Osteocyte (in vitro differentiated cells): ENCODE data around the gene TYW5. TPM values are rescaled to one million over a fixed set of nuclear protein-coding genes. Genes with fewer than 3 reads are reported as not detected.

Source experiments
- DNase-seq: peaks from one replicate; pipeline ENCODE4 v3.0.0; 2021; ENCODE audit warnings: mixed read lengths; ENCODE audit not compliant: unreplicated experiment; ENCODE audit errors: extremely low spot score
- H3K27ac Mint-ChIP-seq: one replicate; pipeline ENCODE4 v1.8.0; 2021; ENCODE audit warnings: mild to moderate bottlenecking, mixed read lengths; ENCODE audit not compliant: unreplicated experiment
- H3K27me3 Mint-ChIP-seq: one replicate; pipeline ENCODE4 v1.8.0; 2021; ENCODE audit warnings: mixed read lengths; ENCODE audit not compliant: unreplicated experiment
- H3K36me3 Mint-ChIP-seq: one replicate; pipeline ENCODE4 v1.8.0; 2021; ENCODE audit warnings: mixed read lengths; ENCODE audit not compliant: unreplicated experiment
- H3K4me1 Mint-ChIP-seq: one replicate; pipeline ENCODE4 v1.8.0; 2021; ENCODE audit warnings: mixed read lengths; ENCODE audit not compliant: unreplicated experiment
- H3K4me3 Mint-ChIP-seq: one replicate; pipeline ENCODE4 v1.8.0; 2021; ENCODE audit warnings: mild to moderate bottlenecking, moderate library complexity, mixed read lengths; ENCODE audit not compliant: unreplicated experiment
- H3K9me3 Mint-ChIP-seq: one replicate; pipeline ENCODE4 v1.8.0; 2021; ENCODE audit warnings: mixed read lengths; ENCODE audit not compliant: unreplicated experiment
- CTCF ChIP-seq: fragments of 200-600 bp; sonication (generic); IDR thresholded peaks from 2 replicates; pipeline ENCODE4 v1.5.0; 2021; ENCODE audit warnings: antibody characterized with exemption, mild to moderate bottlenecking, moderate library complexity
- long read RNA-seq: library from polyadenylated mRNA; unstranded; transcript quantifications from one replicate; pipeline ENCODE4 v2.0.0, GENCODE V29; 2021
- total RNA-seq: library from RNA; stranded (reverse); gene quantifications from 2 replicates; pipeline ENCODE4 v1.2.1, GENCODE V29; 2021

Gene TYW5, protein sequence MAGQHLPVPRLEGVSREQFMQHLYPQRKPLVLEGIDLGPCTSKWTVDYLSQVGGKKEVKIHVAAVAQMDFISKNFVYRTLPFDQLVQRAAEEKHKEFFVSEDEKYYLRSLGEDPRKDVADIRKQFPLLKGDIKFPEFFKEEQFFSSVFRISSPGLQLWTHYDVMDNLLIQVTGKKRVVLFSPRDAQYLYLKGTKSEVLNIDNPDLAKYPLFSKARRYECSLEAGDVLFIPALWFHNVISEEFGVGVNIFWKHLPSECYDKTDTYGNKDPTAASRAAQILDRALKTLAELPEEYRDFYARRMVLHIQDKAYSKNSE
- 7.4 and 7.9 TPM in 2 replicates for total RNA-seq
- long read RNA-seq, full-length matches to known transcripts, result 22 of 25 reads
- long read RNA-seq, partial matches to known transcripts, result 0 of 25 reads
- long read RNA-seq, other reads (novel, unspliced or antisense), result 3 of 25 reads

GRCh38 chr2:199955339-199956061, at the start of gene TYW5, which contains the start of gene MAIP1:
Gene TYW5 (minus strand): TSS chr2:199955491. CDS start chr2:199955470, 21 bp downstream.
Gene MAIP1 (plus strand): TSS chr2:199955582. CDS start chr2:199955799, 217 bp downstream.
- TF ChIP-seq CTCF, result peak; percentile 33
- H3K27ac Mint-ChIP-seq, result peak within 1 kb of the TSS; percentile 98
- H3K36me3 Mint-ChIP-seq, result peaks cover 17% of the 10 kb centered on the region
- H3K9me3 Mint-ChIP-seq, result no peaks in the 10 kb centered on the region
- peaks cover 40% of the 10 kb centered on the region for H3K4me1 Mint-ChIP-seq
- no peaks in the 10 kb centered on the region for H3K27me3 Mint-ChIP-seq
- H3K4me3 Mint-ChIP-seq, result peak within 1 kb of the TSS; percentile 100
- DNase-seq, result peak; percentile 92

GRCh38 chr2:200003444-200003843, 48.2 kb upstream of the TYW5 start:
- H3K27me3 Mint-ChIP-seq, result no peaks in the 10 kb centered on the region
- H3K9me3 Mint-ChIP-seq, result peaks cover 18% of the 10 kb centered on the region
- no peak for TF ChIP-seq CTCF
- H3K36me3 Mint-ChIP-seq, result no peaks in the 10 kb centered on the region
- H3K27ac Mint-ChIP-seq, result peak overlapping the region; percentile 70
- DNase-seq, result no peak
- peaks cover 15% of the 10 kb centered on the region for H3K4me1 Mint-ChIP-seq
- H3K4me3 Mint-ChIP-seq, result no peak overlapping the region

DNA sequence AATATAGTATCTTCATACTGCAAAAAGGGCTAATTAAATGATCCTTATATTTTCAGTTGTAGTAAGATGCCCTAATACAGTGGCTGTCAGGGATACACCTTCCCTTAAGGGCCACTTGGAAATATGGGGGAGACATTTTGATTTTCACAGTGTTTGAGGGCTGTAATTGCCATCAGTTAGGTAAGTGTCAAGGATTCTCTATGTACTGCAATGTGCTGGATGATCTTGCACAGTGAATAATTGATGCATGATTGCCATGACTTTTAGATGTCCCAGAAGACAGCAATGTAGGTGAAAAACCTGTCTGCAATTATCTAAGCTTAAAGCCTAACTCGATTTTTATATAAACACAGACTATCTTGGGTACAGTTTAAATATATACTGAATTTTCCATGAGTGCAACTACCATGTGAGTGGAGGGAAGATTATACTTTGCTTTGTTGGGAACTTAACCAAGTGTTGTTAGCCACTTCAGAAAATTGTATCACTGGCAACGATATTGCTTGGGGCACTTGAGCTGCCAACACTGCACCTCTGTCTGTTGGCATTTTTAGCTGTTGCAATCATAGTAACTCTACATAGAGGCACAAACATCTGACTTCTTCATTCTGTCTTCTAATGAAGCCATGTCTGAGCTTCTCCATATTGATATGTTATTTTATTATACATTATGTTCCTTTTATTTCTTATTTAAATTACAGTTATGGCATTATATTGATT, 45.3 kb upstream of the TYW5 start:
- H3K4me1 Mint-ChIP-seq, result peaks cover 15% of the 10 kb centered on the region
- no peak for DNase-seq
- H3K9me3 Mint-ChIP-seq, result peaks cover 5% of the 10 kb centered on the region

GRCh38 chr2:199999166-199999565, 43.9 kb upstream of the TYW5 start:
- Mint-ChIP-seq H3K27ac (no peak overlapping the region), H3K27me3 (no peaks in the 10 kb centered on the region), H3K4me3 (no peak overlapping the region), H3K4me1 (peaks cover 15% of the 10 kb centered on the region), H3K9me3 (no peaks in the 10 kb centered on the region), H3K36me3 (no peaks in the 10 kb centered on the region)
- no peak for DNase-seq
- no peak for TF ChIP-seq CTCF

More for the DNA sequence above, 45.3 kb upstream of the TYW5 start:
- Mint-ChIP-seq H3K27ac (no peak overlapping the region), H3K36me3 (no peaks in the 10 kb centered on the region), H3K27me3 (no peaks in the 10 kb centered on the region), H3K4me3 (no peak overlapping the region)
- no peak for TF ChIP-seq CTCF
